GM12864 (cell line): ENCODE data around the gene TCTN3.

Source experiments
- DNase-seq: peaks from one replicate; pipeline ENCODE4 v3.0.0-alpha.2; 2011; ENCODE audit warnings: low read depth
- H3K4me3 ChIP-seq: 2 replicates; pipeline ENCODE4 v1.5.1; 2011; ENCODE audit warnings: mild to moderate bottlenecking, low read depth, low read length, control low read depth
- CTCF ChIP-seq: IDR thresholded peaks from 2 replicates; pipeline ENCODE4 v1.5.1; 2011; ENCODE audit warnings: low read depth, mild to moderate bottlenecking, moderate library complexity, low read length, control low read depth, inconsistent platforms; ENCODE audit errors: missing control alignments

TCTN3 gene

GRCh38 chr10:95650232-95650631, 43.5 kb downstream of the TCTN3 start:
- H3K4me3 ChIP-seq, result no peak overlapping the region
- DNase-seq, result no peak
- no peak for TF ChIP-seq CTCF

- no peak for DNase-seq
- H3K4me3 ChIP-seq, result no peak overlapping the region
- TF ChIP-seq CTCF, result no peak
Measured at GRCh38 chr10:95648138-95648537, 45.6 kb downstream of the TCTN3 start.

- TF ChIP-seq CTCF, result no peak
- no peak for DNase-seq
Measured at GRCh38 chr10:95646160-95646559, 47.6 kb downstream of the TCTN3 start.

GRCh38 chr10:95644901-95645300, 48.8 kb downstream of the TCTN3 start:
- no peak for TF ChIP-seq CTCF
- no peak overlapping the region for H3K4me3 ChIP-seq
- DNase-seq, result no peak

More at GRCh38 chr10:95646160-95646559, 47.6 kb downstream of the TCTN3 start:
- H3K4me3 ChIP-seq, result no peak overlapping the region

GRCh38 chr10:95640891-95641315, 52.8 kb downstream of the TCTN3 start:
- no peak for TF ChIP-seq CTCF
- no peak overlapping the region for H3K4me3 ChIP-seq
- no peak for DNase-seq

GRCh38 chr10:95637911-95638310, 55.8 kb downstream of the TCTN3 start:
- no peak overlapping the region for H3K4me3 ChIP-seq
- DNase-seq, result no peak
- TF ChIP-seq CTCF, result no peak

GRCh38 chr10:95637140-95637539, 56.6 kb downstream of the TCTN3 start:
- TF ChIP-seq CTCF, result no peak
- no peak overlapping the region for H3K4me3 ChIP-seq
- no peak for DNase-seq
